ENCODE results near the gene STAG1. TPM values are rescaled to one million over a fixed set of nuclear protein-coding genes. Genes with fewer than 3 reads are reported as not detected.
"Not testable (repeated sequence)": the region's sequence is repeated elsewhere in the genome, so short reads cannot be mapped to it uniquely, and the experiment has no call there.

STAG1 gene
- total RNA-seq, 2 donors from 2014 or later: 38.2 to 43.5 TPM

GRCh38 chr3:136385457-136385856 is 366.7 kb downstream of the STAG1 start:
- H3K9ac ChIP-seq (ENCODE audit: low read depth in 2 of 2, low read length in 2 of 2): no peak overlapping the region
- no peak overlapping the region for H3K4me3 ChIP-seq
- H3K9me3 ChIP-seq: no peaks in the 10 kb centered on the region
- no peaks in the 10 kb centered on the region for H3K27me3 ChIP-seq
- H3K36me3 ChIP-seq: no peaks in the 10 kb centered on the region
- DNase-seq: no peak
- H3K27ac ChIP-seq: no peak overlapping the region
- intact Hi-C loops (cut with DNase I): no loop called here
- TF ChIP-seq CTCF (IDR thresholded peaks at IDR 0.05): no peak
- no peaks in the 10 kb centered on the region for H3K4me1 ChIP-seq

- TF ChIP-seq CTCF (IDR thresholded peaks at IDR 0.05): no peak
- no peaks in the 10 kb centered on the region for H3K4me1 ChIP-seq
- H3K9ac ChIP-seq (ENCODE audit: low read depth in 2 of 2, low read length in 2 of 2): no peak overlapping the region
- intact Hi-C loops (cut with DNase I): no loop called here
- no peak overlapping the region for H3K4me3 ChIP-seq
- no peak for DNase-seq
- H3K27ac ChIP-seq: no peak overlapping the region
- no peaks in the 10 kb centered on the region for H3K9me3 ChIP-seq
- no peaks in the 10 kb centered on the region for H3K27me3 ChIP-seq
- H3K36me3 ChIP-seq: no peaks in the 10 kb centered on the region
Observed at GRCh38 chr3:136381051-136381450, 371.1 kb downstream of the STAG1 start.

GRCh38 chr3:136380530-136380929 is 371.6 kb downstream of the STAG1 start:
- no peak overlapping the region for H3K4me3 ChIP-seq
- intact Hi-C loops (cut with DNase I): no loop called here
- no peak for TF ChIP-seq CTCF (IDR thresholded peaks at IDR 0.05)
- DNase-seq: no peak
- H3K9ac ChIP-seq (ENCODE audit: low read depth in 2 of 2, low read length in 2 of 2): no peak overlapping the region
- H3K27ac ChIP-seq: no peak overlapping the region
- no peaks in the 10 kb centered on the region for H3K9me3 ChIP-seq
- no peaks in the 10 kb centered on the region for H3K4me1 ChIP-seq
- no peaks in the 10 kb centered on the region for H3K36me3 ChIP-seq
- no peaks in the 10 kb centered on the region for H3K27me3 ChIP-seq

GRCh38 chr3:136378011-136378410 is 374.2 kb downstream of the STAG1 start:
- Histone ChIP-seq H3K36me3 (no peaks in the 10 kb centered on the region), H3K4me3 (no peak overlapping the region), H3K9ac (ENCODE audit: low read depth in 2 of 2, low read length in 2 of 2) (no peak overlapping the region), H3K27ac (no peak overlapping the region), H3K9me3 (no peaks in the 10 kb centered on the region), H3K4me1 (no peaks in the 10 kb centered on the region), H3K27me3 (no peaks in the 10 kb centered on the region)
- no peak for TF ChIP-seq CTCF (IDR thresholded peaks at IDR 0.05)
- DNase-seq: no peak
- intact Hi-C loops (cut with DNase I): no loop called here

- DNase-seq: no peak
- TF ChIP-seq CTCF (IDR thresholded peaks at IDR 0.05): no peak
- intact Hi-C loops (cut with DNase I): no loop called here
Observed at GRCh38 chr3:136377508-136377907, 374.7 kb downstream of the STAG1 start.

GRCh38 chr3:136375800-136376199 is 376.4 kb downstream of the STAG1 start:
- H3K4me3 ChIP-seq; intact Hi-C loops (cut with DNase I): not testable (repeated sequence)

More at GRCh38 chr3:136377508-136377907, 374.7 kb downstream of the STAG1 start:
- no peaks in the 10 kb centered on the region for H3K36me3 ChIP-seq
- H3K9me3 ChIP-seq: no peaks in the 10 kb centered on the region
- no peaks in the 10 kb centered on the region for H3K4me1 ChIP-seq
- H3K9ac ChIP-seq (ENCODE audit: low read depth in 2 of 2, low read length in 2 of 2): no peak overlapping the region
- no peak overlapping the region for H3K4me3 ChIP-seq
- no peak overlapping the region for H3K27ac ChIP-seq
- no peaks in the 10 kb centered on the region for H3K27me3 ChIP-seq

More at GRCh38 chr3:136375800-136376199, 376.4 kb downstream of the STAG1 start:
- not testable (repeated sequence) for H3K9ac ChIP-seq (ENCODE audit: low read depth in 2 of 2, low read length in 2 of 2); H3K9me3 ChIP-seq; H3K4me1 ChIP-seq; H3K27ac ChIP-seq; H3K36me3 ChIP-seq; H3K27me3 ChIP-seq; DNase-seq
